AG10803 (cell line): Measurements from ENCODE around the gene MYO18B.

ENCODE experiments used
- DNase-seq: peaks from one replicate; pipeline ENCODE4 v3.0.0; 2010; ENCODE audit warnings: low read depth
- H3K4me3 ChIP-seq: 2 replicates; pipeline ENCODE4 v1.5.1; 2011; ENCODE audit warnings: mild to moderate bottlenecking, low read length, control low read depth
- CTCF ChIP-seq: conservative IDR thresholded peaks from 2 replicates; pipeline ENCODE4 v1.5.1; 2011; ENCODE audit warnings: mild to moderate bottlenecking, low read length, control low read depth, inconsistent platforms

Gene MYO18B

GRCh38 chr22:25764270-25765015 is 22.5 kb downstream of the MYO18B start:
- DNase-seq, result no peak
- H3K4me3 ChIP-seq, result no peak overlapping the region

GRCh38 chr22:25765016-25765367 is 23.0 kb downstream of the MYO18B start:
- no peak overlapping the region for H3K4me3 ChIP-seq
- no peak for DNase-seq
- TF ChIP-seq CTCF, result no peak

More at GRCh38 chr22:25764270-25765015, 22.5 kb downstream of the MYO18B start:
- no peak for TF ChIP-seq CTCF

- H3K4me3 ChIP-seq, result no peak overlapping the region
- no peak for TF ChIP-seq CTCF
- DNase-seq, result no peak
Measured at GRCh38 chr22:25765801-25766200, 23.8 kb downstream of the MYO18B start.

- TF ChIP-seq CTCF, result no peak
- no peak overlapping the region for H3K4me3 ChIP-seq
- DNase-seq, result no peak
Measured at GRCh38 chr22:25766418-25766817, 24.4 kb downstream of the MYO18B start.

- no peak for TF ChIP-seq CTCF
Measured at GRCh38 chr22:25770333-25770732, 28.3 kb downstream of the MYO18B start.

GRCh38 chr22:25772288-25772687 is 30.3 kb downstream of the MYO18B start:
- H3K4me3 ChIP-seq, result no peak overlapping the region
- TF ChIP-seq CTCF, result no peak
- no peak for DNase-seq

More at GRCh38 chr22:25770333-25770732, 28.3 kb downstream of the MYO18B start:
- DNase-seq, result no peak
- H3K4me3 ChIP-seq, result no peak overlapping the region

- TF ChIP-seq CTCF, result peak; percentile 44
- H3K4me3 ChIP-seq, result no peak overlapping the region
- no peak for DNase-seq
Measured at GRCh38 chr22:25774575-25775026, 32.6 kb downstream of the MYO18B start.
